Stomach (tissue), 4 donors: ENCODE data around the gene CCNF.

Experiments used
- CTCF ChIP-seq, 7 experiments: fragments of 450-650 bp in 4 of 7; fragments of 200-600 bp in 3 of 7; sonication (generic) in 3 of 7; IDR thresholded peaks; one replicate each; pipeline ENCODE4 v1.5.1; 2016 to 2019; ENCODE audit warnings: antibody characterized with exemption in 7 of 7, control low read depth in 2 of 7, mild to moderate bottlenecking in 1 of 7
- POLR2A ChIP-seq, 4 donors: fragments of 450-650 bp; IDR thresholded peaks; one replicate each; pipeline ENCODE4 v1.6.1; 2016; ENCODE audit warnings: antibody characterized with exemption in 4 of 4, control low read depth in 2 of 4, mild to moderate bottlenecking in 1 of 4, moderate library complexity in 1 of 4
- POLR2AphosphoS5 ChIP-seq, 3 donors: sonication (generic); formaldehyde crosslinking; IDR thresholded peaks; one replicate each; pipeline ENCODE4 v1.6.1; 2016; ENCODE audit warnings: antibody characterized with exemption in 3 of 3

DNA sequence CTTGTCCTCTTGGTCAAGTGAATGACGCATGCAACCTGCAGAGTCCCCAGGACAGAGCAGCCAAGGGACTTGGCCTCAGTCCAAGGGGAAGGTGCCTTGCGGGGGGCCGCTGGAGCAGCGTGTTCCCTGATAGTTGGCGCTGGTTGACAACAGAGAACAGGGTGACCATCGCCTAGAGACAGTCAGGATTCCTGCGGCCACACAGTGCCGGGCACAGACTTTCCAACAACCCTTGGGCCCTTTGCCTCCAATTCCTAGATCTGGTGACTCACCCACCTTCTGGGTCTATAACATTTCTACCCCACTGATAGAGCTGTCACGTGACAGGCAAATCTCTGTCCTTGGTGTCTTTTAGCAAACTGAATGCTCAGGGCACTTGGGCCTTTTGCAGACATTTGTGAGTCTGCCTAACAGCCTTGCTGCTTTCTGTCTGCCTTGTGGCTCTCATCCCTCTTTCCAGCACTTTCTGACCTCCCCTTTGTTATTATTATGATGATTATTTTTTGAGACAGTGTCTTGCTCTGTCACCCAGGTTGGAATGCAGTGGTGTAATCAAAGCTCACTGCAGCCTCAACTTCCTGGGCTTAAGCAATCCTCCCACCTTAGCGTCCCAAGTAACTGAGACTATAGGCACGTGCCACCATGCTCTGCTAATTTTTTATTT lies 18.8 kb downstream of the CCNF start:
- TF ChIP-seq CTCF (IDR thresholded peaks at IDR 0.05) (no peak), POLR2A (IDR thresholded peaks at IDR 0.05) (no peak), POLR2AphosphoS5 (IDR thresholded peaks at IDR 0.05) (no peak)
